ENCODE measurements around the gene NFX1.
"Not testable (repeated sequence)": the region's sequence is repeated elsewhere in the genome, so short reads cannot be mapped to it uniquely, and the experiment has no call there.

NFX1 gene

DNA sequence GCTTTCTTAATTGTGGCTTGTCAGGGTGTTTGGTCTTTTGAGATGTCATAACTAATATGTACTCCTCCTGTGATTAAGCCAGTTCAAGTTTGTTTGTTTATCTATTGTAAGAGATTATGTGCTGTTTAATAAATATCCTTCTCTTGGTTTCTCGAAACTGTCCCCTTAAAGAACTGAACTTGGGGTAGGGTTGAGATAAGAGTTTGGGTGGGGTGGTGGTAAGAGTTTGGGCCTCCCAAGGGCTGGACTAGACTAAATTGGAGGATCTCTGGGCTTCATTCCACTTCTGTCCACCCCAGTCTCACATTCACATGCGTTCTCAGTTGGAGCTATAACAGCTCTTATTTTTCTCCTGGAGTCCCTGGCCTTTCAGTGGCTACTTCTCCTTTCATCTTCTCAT is 73.8 kb downstream of the NFX1 start:
- no peak for DNase-seq (ENCODE audit: low read depth)

DNA sequence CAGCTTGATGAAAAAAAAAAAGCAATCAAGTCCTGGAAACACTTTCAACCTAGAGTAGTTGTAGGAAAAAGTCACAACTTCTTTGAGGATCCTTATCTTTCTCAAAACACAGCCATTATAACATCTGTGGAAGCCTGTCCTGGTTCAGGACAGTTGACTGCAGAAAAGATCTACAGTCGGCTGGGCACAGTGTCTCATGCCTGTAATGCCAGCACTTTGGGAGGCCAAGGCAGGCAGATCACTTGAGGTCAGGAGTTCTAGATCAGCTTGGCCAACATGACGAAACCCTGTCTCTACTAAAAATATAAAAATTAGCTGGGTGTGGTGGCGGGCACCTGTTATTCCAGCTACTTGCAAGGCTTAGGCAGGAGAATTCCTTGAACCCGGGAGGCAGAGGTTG is 74.5 kb downstream of the NFX1 start:
- not testable (repeated sequence) for DNase-seq (ENCODE audit: low read depth)

DNA sequence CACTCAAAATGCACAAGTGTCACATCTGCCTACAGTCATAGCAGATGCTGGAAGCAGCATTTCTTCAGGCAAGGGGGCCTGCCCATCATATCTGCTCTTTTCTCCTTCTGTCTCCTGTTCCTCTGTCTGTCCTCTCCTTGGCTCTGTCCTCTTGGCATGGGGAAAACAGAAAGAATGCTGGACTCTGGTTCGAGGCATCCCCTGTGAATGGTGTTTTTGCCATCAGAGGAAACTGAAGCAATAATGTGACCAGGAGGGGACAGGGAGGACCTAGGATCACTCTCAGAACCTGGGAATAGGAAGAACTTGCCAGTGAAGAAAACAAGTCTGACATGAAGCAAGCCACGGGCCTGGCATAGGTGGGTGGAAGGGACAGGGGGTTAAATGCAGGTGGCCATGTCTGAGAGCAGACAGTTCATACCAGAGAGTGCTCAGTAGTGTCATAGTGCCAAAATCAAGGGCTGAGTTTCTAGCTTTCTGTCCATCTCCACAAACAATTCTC is 76.7 kb downstream of the NFX1 start:
- no peak for DNase-seq (ENCODE audit: low read depth)

- no peak for DNase-seq (ENCODE audit: low read depth)
Observed at GRCh38 chr9:33372900-33373299, 82.6 kb downstream of the NFX1 start.

DNA sequence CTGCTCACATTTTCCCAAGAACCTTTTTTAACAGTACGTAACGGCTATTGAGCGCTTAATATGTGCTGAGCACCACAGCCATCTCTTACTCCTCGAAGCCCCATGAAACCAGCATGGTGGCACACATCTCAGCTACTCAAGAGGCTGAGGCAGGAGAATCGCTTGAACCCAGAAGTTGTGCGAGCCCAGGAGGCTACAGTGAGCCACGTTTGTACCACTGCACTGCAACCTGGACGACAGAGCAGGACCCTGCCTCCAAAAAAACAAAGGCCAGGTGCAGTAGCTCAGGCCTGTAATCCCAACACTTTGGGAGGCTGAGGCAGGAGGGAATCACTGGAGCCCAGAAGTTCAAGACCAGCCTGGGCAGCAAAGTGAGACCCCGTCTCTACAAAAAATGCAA is 83.9 kb downstream of the NFX1 start:
- no peak for DNase-seq (ENCODE audit: low read depth)

DNA sequence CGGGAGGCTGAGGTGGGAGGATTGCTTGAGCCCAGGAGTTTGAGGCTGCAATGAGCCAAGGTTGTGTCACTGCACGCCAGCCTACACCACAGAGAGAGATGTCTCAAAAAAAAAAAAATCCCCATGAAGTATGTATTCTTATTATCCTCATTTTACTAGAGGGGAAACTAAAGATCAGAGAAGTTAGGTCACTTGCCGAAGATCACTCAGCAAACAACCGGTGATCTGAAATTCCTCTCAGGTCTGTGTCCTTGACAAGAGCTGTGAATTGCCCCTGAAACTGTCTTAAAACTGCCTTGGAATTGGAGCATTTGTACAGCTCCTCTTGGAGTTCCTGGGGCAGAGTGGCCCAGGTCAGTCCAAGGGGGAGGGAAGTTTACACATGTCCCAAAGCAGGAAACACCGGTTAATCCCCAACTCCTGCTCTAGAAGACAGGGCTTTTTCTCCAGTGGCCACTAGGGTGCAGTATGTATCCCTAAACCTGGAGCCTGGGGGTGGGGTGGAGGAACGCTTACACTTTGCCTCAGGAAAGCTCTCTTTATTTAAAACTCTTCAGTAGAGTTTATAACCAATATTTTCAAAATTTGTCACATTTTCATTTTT is 84.4 kb downstream of the NFX1 start:
- DNase-seq (ENCODE audit: low read depth): peak; percentile 51

DNA sequence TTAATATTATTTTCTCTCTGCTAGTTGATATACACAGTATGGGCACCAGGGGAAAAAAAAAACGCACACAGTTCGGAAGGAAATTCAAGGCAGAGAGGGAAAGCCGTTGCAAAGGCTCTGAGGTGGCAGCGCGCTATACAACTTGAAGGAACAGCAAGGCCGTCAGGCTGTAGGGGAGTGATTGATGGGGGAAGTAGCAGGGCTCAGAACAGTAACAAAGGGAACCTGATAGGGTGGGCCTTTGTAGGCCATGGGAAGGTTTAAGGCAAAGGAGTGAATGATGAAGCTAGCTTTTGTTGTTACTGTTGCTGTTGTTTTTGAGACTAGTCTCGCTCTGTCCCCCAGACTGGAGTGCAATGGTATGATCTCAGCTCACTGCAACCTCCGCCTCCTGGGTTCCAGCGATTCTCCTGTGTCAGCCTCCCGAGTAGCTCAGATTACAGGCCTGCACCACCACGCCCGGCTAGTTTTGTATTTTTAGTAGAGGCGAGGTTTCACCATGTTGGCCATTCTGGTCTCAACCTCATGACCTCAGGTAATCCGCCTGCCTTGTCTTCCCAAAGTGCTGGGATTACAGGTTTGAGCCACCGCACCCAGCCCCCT is 85.0 kb downstream of the NFX1 start:
- DNase-seq (ENCODE audit: low read depth): no peak

DNA sequence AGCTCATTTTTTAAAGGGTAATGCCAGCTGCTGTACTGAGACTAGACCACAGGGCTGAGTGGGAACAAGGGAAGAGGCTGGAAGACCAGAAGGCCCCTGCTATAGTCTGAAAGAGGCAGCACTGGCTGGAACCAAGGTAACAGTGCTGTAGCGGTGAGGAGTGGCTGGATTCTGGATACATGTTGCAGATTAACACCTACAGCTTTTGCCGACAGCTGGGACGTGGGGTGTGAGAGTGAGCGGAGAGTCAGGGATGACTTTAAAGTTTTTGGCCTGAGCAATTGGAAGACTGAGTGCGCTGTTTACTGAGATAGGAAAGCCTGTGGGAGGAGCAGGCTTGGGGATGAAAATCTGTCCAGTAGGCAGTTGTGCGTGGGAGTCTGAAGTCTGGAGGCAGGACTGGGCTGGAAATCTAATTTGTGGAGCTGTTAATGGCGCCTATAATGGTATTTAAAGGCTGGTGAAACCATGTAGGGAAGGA is 85.6 kb downstream of the NFX1 start:
- no peak for DNase-seq (ENCODE audit: low read depth)

GRCh38 chr9:33377089-33377715 is 86.9 kb downstream of the NFX1 start:
- no peak for DNase-seq (ENCODE audit: low read depth)

DNA sequence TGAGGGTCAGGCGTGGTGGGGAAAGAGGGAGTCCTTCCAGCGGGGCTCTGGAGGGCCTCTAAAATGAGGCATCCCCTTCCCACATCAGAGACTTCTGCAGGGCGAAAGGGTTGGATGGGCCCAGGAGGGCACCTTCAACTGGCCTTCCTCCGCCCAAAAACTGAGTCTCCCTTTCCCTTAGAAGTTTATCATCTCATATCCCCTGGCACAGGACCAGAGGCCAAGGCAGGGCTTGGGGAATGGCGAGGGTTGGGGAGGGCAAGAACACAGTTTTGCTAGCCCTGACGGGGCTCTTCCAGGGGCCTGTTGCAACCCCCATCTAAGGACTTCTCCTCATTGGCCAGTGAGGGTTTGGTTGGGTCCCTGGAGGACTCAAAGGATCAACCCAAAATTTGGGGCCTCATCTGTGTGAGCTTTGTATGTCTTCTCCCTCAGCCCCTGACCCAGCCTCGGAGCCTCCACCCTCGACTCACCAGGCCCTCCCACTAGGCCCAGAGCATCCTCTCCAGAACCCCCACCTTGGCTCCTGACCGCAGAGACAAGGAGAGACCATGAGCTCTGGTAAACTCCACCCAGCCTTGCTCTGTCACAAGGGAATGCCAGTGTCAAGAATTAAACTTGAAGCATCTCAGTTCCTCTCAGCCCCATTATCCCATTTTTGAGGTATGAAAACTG is 87.9 kb downstream of the NFX1 start:
- DNase-seq (ENCODE audit: low read depth): no peak

GRCh38 chr9:33379666-33380389 is 89.5 kb downstream of the NFX1 start:
- no peak for DNase-seq (ENCODE audit: low read depth)

- DNase-seq (ENCODE audit: low read depth): no peak
Observed at GRCh38 chr9:33380390-33381094, 90.2 kb downstream of the NFX1 start.

DNA sequence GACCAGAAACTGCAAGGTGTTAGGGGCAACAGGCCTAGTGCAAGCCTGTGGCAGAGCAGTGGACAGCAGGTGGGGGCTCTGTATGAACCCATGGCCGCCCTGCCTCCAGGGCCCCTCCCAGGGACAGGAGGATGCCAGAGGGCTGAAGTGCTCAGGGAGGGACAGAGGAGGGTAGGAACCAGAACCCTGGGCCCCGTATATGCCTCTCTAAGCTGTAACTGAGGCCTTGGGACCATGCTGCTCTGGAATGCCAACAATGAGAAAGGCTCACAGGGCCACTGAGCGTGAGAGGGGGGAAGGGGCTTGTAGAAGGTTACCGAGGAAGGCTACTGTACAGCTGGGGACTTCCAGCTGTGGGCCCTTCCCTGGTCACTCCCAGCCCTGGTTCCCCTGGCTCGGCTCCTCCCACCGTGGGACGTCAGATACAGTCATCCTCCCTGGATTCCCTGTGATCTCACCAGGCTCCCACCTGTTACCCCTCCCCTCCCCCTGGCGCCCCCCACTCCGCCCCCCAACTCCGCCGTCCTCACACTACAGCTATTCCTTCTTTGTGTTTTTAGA is 91.0 kb downstream of the NFX1 start:
- no peak for DNase-seq (ENCODE audit: low read depth)

DNA sequence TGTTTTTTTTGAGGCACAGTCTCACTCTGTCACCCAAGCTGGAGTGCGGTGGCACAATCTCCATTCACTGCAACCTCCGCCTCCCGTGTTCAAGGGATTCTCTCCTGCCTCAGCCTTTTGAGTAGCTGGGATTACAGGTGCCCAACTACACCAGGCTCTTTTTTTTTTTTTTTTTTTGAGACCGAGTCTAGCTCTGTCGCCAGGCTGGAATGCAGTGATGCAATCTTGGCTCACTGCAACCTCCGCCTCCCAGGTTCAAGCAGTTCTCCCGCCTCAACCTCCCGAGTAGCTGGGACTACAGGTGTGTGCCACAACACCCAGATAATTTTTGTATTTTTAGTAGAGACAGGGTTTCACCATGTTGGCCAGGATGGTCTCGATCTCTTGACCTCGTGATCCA is 92.1 kb downstream of the NFX1 start:
- DNase-seq (ENCODE audit: low read depth): not testable (repeated sequence)

DNA sequence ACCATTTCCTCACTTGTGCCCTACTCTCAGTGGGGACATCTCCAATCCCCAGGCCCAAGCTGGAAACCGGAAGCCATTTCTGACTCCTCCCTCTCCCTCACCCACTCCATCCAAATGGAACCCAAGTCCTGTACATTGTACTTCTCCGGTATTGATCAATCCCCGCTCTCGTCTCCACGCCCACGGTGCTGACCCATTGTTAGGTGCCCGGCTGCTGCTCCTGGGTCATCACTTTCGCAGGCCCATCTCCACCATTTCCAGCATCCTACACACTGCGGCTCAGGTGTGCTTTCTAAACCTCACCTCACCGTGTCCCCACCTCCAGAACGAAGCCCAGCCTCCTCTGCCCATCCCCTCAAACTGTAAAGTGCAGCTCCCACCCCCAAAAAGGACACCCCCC is 93.1 kb downstream of the NFX1 start:
- not testable (repeated sequence) for DNase-seq (ENCODE audit: low read depth)

DNA sequence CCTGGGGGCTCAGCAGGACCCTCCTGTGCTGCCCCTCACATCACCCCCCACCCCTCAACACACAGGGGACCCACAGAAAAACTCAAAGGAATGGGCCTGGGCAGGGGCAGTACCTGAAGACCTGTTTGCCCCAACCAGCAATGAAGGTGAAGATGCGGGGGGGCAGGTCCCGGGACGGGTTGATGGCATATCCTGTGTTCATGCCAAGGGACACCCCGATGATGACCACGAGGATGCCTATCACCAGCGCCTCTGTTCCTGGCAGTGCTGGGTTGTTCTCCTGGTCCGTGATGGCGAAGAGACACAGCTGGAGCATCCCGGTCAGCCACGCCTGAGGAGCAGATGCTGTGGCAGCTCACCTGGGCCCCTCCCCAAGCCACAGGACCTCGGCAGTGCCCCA is 95.2 kb downstream of the NFX1 start:
- not testable (repeated sequence) for DNase-seq (ENCODE audit: low read depth)

GRCh38 chr9:33385979-33386640 is 95.8 kb downstream of the NFX1 start:
- not testable (repeated sequence) for DNase-seq (ENCODE audit: low read depth)

DNA sequence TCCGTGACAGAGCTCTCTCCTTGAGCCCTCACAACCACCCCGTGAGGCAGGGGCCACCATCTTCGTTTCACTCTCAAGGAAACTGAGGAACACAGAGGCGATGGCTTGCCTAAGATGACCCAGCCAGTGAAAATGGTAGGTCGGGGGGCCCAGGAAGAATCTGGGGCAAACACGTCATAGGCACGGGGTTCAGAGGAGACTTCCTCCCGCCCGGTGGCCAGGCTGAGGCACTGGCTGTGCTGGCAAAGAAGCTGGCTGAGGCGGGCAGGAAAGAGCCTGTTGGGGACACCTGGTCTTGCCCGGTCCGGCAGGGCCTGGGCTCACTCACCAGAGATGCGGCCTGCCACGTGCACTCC is 96.3 kb downstream of the NFX1 start:
- DNase-seq (ENCODE audit: low read depth): not testable (repeated sequence)

DNA sequence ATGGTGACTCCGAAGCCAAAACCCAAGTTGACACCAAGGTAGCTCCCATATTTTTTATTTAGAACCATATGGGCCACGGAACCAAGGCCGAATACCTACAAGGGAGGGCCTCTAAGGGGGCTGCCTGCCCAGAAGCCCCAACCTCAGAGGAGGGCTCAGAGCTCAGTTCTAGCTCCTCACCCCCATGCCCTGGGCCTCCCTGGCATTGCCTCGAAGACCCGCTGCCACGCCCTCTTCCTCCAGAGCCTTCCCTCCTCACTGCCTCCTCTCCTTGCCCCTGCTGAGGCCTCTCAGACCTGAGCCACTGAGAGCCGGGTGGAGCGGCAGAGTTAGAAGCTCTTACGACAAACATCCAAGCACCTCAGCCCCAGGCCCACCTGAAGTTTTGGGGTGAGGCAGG is 96.7 kb downstream of the NFX1 start:
- not testable (repeated sequence) for DNase-seq (ENCODE audit: low read depth)

- no peak for DNase-seq (ENCODE audit: low read depth)
Observed at GRCh38 chr9:33388110-33388994, 98.0 kb downstream of the NFX1 start.

Data from GM04504 (cell line).